Activated B cell treated with CpG ODN at 0.5 μM for 24 hours (primary cell): Measurements from ENCODE around the gene MTX1. TPM values are rescaled to one million over a fixed set of nuclear protein-coding genes. Genes with fewer than 3 reads are reported as not detected.

Experiments
- ATAC-seq: fragments of 200-7000 bp; cut with Tn5 transposase; one replicate; pipeline ENCODE4 v1.10.0; 2021; ENCODE audit warnings: low read depth, mild to moderate bottlenecking, moderate library complexity
- CTCF ChIA-PET: fragments of 350-600 bp; sonication (Branson Sonifier 250); formaldehyde crosslinking; loops from one replicate; lab custom pipeline; 2021; ENCODE audit warnings: antibody characterized with exemption; lab: Charles Lee
- POLR2A ChIA-PET: fragments of 350-600 bp; sonication (Branson Sonifier 250); formaldehyde crosslinking; loops from one replicate; lab custom pipeline; 2021; ENCODE audit warnings: antibody characterized with exemption; lab: Charles Lee
- DNase-seq: peaks from one replicate; pipeline ENCODE4 v3.0.0; 2022
- H3K27ac Mint-ChIP-seq: one replicate; pipeline ENCODE4 v1.8.0; 2020; ENCODE audit warnings: mixed read lengths
- H3K27me3 Mint-ChIP-seq: one replicate; pipeline ENCODE4 v1.8.0; 2021; ENCODE audit warnings: mixed read lengths
- H3K36me3 Mint-ChIP-seq: one replicate; pipeline ENCODE4 v1.8.0; 2021; ENCODE audit warnings: low read depth, mixed read lengths
- H3K4me1 Mint-ChIP-seq: one replicate; pipeline ENCODE4 v1.8.0; 2021; ENCODE audit warnings: mixed read lengths
- H3K4me3 Mint-ChIP-seq: one replicate; pipeline ENCODE4 v1.8.0; 2020; ENCODE audit warnings: mild to moderate bottlenecking, mixed read lengths
- H3K9me3 Mint-ChIP-seq: one replicate; pipeline ENCODE4 v1.8.0; 2020; ENCODE audit warnings: mixed read lengths
- CTCF ChIP-seq: fragments of 200-600 bp; IDR thresholded peaks from one replicate; pipeline ENCODE4 v1.8.0; 2022; ENCODE audit warnings: antibody characterized with exemption, mild to moderate bottlenecking
- intact Hi-C: fragments of 100-400 bp; cut with micrococcal nuclease; formaldehyde crosslinking; loops from one replicate; pipeline ENCODE4 v1.15.1; 2024
- total RNA-seq: library from RNA; stranded (reverse); gene quantifications from 2 replicates; pipeline ENCODE4 v1.2.3, GENCODE V29; 2022

MTX1 gene
- total RNA-seq, 1 donor from 2014 or later = 36.7 TPM

GRCh38 chr1:155181371-155182051 is 27.0 kb upstream of the MTX1 start:
- H3K36me3 Mint-ChIP-seq = no peaks in the 10 kb centered on the region
- no peak for TF ChIP-seq CTCF
- peaks cover 25% of the 10 kb centered on the region for H3K4me1 Mint-ChIP-seq
- H3K9me3 Mint-ChIP-seq = no peaks in the 10 kb centered on the region
- intact Hi-C loops = no loop called here
- CTCF ChIA-PET = no interaction called here
- H3K27ac Mint-ChIP-seq = no peak overlapping the region
- H3K27me3 Mint-ChIP-seq = no peaks in the 10 kb centered on the region
- no peak overlapping the region for H3K4me3 Mint-ChIP-seq
- POLR2A ChIA-PET = interaction anchor here (0.7 kb wide), 1 partner anchor 21 kb away, joined by 3 read pairs; no protein-coding TSS in a partner anchor
- ATAC-seq = no peak
- no peak for DNase-seq

- H3K27me3 Mint-ChIP-seq = no peaks in the 10 kb centered on the region
- peaks cover 24% of the 10 kb centered on the region for H3K4me1 Mint-ChIP-seq
- H3K4me3 Mint-ChIP-seq = no peak overlapping the region
- no peak for TF ChIP-seq CTCF
- ATAC-seq = no peak
- intact Hi-C loops = no loop called here
- no peak overlapping the region for H3K27ac Mint-ChIP-seq
- ChIA-PET POLR2A (interaction anchor here (0.7 kb wide), 1 partner anchor 22 kb away, joined by 3 read pairs; no protein-coding TSS in a partner anchor), CTCF (no interaction called here)
- H3K9me3 Mint-ChIP-seq = no peaks in the 10 kb centered on the region
- no peak for DNase-seq
- H3K36me3 Mint-ChIP-seq = no peaks in the 10 kb centered on the region
Observed at GRCh38 chr1:155182052-155182550, 26.4 kb upstream of the MTX1 start.

- no peak overlapping the region for H3K4me3 Mint-ChIP-seq
- CTCF ChIA-PET = interaction anchor here (3.2 kb wide), 1 partner anchor 11 kb away, joined by 13 read pairs; the partner anchor contains the start of gene KRTCAP2
- intact Hi-C loops = no loop called here
- DNase-seq (no peak), ATAC-seq (no peak)
- POLR2A ChIA-PET = interaction anchor here (1.4 to 3.1 kb wide), 2 partner anchors 9 to 10 kb away, joined by 4 to 25 read pairs; no protein-coding TSS in a partner anchor
- no peak overlapping the region for H3K27ac Mint-ChIP-seq
- no peak for TF ChIP-seq CTCF
- no peaks in the 10 kb centered on the region for H3K36me3 Mint-ChIP-seq
- H3K9me3 Mint-ChIP-seq = no peaks in the 10 kb centered on the region
- H3K27me3 Mint-ChIP-seq = no peaks in the 10 kb centered on the region
- peaks cover 28% of the 10 kb centered on the region for H3K4me1 Mint-ChIP-seq
Observed at GRCh38 chr1:155183775-155184221, 24.7 kb upstream of the MTX1 start.

- Mint-ChIP-seq H3K4me1 (peaks cover 28% of the 10 kb centered on the region), H3K36me3 (no peaks in the 10 kb centered on the region), H3K4me3 (no peak overlapping the region), H3K27me3 (no peaks in the 10 kb centered on the region), H3K27ac (peak overlapping the region; percentile 70), H3K9me3 (no peaks in the 10 kb centered on the region)
- no peak for ATAC-seq
- no peak for DNase-seq
- no peak for TF ChIP-seq CTCF
- ChIA-PET CTCF (interaction anchor here (1.6 to 3.2 kb wide), 4 partner anchors 7 to 11 kb away, joined by 3 to 15 read pairs (median 10); partner anchors contain the start of gene KRTCAP2), POLR2A (interaction anchor here (0.7 to 3.1 kb wide), 5 partner anchors 10 to 40 kb away, joined by 3 to 25 read pairs (median 4); partner anchors contain the start of gene KRTCAP2)
- intact Hi-C loops = no loop called here
Observed at GRCh38 chr1:155184351-155184811, 24.1 kb upstream of the MTX1 start.
